GM19238 (cell line): ENCODE results near the gene RILPL1.
A peak's percentile ranks its signal among the peaks of the same experiment; 100 is the strongest.
"Not testable (repeated sequence)": the region's sequence is repeated elsewhere in the genome, so short reads cannot be mapped to it uniquely, and the experiment has no call there.

Experiments
- DNase-seq: peaks from one replicate; pipeline ENCODE4 v3.0.0; 2011; ENCODE audit warnings: low spot score; ENCODE audit not compliant: insufficient read length

The RILPL1 gene, protein sequence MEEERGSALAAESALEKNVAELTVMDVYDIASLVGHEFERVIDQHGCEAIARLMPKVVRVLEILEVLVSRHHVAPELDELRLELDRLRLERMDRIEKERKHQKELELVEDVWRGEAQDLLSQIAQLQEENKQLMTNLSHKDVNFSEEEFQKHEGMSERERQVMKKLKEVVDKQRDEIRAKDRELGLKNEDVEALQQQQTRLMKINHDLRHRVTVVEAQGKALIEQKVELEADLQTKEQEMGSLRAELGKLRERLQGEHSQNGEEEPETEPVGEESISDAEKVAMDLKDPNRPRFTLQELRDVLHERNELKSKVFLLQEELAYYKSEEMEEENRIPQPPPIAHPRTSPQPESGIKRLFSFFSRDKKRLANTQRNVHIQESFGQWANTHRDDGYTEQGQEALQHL

DNA sequence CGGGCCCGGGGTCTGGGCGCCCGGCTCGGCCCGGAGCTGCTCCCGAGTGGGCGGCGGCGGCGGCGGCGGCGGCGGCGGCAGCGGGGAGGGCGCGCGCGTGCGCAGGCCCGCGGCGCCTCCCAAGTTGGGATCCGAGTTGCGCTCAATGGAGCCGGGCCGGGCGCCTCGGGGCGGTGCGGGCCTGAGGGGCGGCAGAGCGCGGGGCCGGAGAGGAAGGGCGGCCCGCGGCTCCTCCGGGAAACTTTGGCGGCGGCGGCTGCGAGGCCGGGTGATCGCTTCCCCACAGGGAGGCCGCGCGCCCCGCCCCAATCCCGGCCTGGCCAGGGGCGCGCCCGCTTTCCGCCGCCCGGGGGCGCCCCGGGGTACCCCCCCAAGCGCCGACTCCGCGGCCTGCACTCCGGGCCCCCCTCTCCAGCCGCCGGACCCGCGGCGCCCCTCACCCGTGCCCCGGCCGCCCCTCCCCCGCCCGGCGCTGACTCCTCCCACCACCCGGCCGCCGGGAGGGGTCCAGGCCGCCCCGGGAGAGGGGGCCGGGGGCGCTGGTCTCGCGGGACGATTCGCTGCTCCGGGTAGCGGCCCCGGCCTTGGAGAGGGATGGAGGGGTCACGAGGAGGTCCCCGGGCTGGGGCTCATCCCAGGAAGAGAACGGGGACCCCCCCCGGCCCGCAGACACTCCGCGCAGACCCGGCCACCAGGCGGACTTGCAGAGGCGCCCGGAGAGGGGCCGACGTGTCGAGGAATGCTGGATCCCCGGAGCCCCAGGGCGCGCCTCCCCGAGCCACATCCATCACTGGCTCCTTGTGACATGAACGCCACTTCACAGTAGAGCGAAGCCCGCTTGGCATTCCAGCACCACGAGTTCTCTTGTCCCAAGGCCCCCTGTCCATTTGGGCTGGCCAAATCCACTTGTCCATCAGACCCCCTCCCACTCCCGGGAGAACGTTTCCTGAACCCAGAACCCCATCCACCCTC is at the start of gene RILPL1:
Gene RILPL1 (minus strand): TSS at position 48 of the 972 bp plus-strand sequence. CDS start 237 bp downstream, outside the sequence.
- peak; percentile 70 for DNase-seq

DNA sequence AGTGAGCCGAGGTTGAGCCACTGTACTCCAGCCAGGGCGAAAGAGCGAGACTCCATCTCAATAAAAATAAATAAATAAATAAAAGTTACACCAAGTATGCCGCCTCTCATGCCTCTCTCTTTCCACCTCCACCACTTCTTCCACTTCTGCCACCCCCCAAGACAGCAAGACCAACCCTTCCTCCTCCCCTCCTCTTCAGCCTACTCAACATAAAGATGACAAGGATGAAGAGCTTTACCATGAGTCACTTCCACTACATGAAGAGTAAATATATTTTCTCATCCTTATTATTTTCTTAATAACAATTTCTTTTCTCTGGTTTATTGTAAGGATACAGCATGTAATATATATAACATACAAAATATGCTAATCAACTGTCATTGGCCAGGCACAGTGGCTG is 47.3 kb upstream of the RILPL1 start:
- no peak for DNase-seq

DNA sequence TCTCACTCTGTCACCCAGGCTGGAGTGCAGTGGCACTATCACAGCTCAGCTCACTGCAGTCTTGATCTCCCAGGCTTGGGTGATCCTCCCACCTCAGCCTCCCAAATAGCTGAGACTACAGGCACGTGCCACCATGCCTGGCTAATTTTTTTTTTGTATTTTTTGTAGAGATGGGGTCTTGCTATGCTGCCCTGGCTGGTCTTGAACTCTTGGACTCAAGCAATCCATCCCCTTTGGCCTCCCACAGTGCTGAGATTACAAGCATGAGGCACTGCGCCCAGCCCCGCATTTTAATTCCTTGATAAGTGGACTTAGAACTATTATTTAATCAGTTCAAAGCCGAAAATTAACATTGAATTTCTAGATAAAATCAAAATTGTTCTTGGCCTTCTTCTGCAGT is 45.3 kb upstream of the RILPL1 start:
- not testable (repeated sequence) for DNase-seq

DNA sequence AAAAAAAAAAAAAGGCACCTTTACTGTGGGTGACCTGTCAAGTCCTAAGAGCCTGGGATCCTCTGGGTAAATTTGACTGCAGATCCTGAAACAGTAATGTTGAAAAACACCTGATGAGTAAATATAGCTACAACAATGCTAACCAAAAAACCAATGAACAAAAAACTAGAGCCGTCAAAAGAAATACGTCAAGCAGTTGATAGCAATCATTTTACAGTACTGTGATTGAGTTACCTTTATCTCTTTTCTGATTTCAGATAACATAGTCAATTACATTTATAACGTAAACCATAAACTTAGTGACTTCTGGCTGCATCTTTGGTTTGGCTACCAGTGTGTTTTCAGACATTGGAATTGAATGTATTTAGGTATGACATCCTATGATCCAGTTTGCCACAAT is 44.7 kb upstream of the RILPL1 start:
- no peak for DNase-seq

DNA sequence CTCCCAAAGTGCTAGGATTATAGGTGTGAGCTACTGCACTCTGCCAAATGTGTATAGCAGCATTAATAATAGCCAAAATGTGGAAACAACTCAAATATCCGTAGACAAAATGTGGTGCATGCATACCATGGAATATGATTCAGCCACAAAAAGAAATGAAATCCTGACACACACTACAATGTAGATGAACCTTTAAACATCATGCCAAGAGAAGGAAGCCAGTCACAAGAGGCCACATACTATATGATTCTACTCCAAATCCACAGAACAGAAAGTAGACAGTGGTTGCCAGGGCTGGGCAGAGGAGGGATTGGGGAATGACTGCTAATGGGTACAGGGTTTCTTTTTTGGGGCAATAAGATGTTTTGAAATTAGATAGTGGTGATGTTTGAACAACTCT is 43.1 kb upstream of the RILPL1 start:
- no peak for DNase-seq

DNA sequence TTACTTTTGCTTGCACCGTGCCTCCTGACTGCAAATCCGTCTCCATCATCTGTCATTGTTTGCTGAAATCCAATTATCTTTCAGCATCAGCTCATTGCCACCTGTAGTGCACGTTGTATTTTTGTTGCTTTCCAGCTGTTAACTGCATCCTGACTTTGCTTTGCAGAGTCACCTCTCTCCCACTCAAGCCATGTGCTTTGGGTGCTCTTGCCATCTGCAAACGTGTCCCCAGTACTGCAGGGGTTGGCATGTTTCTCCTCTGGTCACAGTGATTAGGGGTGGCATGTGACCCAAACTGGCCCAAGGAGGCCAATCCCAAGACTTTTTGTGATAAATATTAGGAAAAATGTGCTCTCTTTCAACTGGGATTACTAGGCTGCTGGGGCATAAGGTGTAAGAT is 40.4 kb upstream of the RILPL1 start:
- no peak for DNase-seq

DNA sequence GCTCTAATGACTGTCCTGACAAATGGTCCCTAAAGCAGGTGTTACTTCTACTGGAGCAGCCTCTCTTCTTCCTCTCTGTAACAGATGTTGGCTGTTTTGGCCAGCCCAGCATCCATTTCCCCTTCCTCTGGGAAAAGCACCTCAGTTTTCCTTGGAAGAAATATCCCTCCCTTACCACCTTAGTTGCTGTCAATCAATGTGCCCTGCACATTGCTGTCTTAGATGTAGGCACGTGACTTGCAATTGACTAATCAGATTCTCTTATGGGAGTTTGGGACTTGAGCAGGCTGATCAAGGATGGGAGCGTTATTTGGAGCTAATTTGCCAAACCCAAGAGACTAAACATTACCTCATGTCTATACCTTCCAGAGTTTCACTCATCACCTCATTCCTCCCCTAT is 38.9 kb upstream of the RILPL1 start:
- DNase-seq = no peak

DNA sequence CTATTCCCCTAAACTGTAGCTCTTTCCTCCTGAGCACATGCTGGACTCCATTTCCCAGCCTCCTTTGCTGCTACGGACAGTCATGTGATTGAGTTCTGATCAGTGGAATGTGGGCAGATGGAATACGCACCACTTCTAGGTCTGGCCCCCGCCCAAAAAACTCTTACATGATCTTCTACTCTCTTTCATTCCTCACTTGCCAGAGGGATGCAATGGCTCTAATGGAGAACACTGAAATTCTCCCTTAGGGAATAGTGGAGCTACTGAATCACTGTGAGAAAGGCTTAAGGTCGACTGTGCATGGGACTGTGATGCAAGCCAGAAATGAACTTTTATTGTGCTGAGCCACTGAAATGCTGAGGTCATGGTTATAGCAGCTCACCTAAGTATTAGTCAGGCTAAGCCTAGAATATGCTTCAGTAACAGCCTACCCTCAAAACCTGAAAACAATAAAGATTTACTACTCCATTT is 37.9 kb upstream of the RILPL1 start:
- no peak for DNase-seq

DNA sequence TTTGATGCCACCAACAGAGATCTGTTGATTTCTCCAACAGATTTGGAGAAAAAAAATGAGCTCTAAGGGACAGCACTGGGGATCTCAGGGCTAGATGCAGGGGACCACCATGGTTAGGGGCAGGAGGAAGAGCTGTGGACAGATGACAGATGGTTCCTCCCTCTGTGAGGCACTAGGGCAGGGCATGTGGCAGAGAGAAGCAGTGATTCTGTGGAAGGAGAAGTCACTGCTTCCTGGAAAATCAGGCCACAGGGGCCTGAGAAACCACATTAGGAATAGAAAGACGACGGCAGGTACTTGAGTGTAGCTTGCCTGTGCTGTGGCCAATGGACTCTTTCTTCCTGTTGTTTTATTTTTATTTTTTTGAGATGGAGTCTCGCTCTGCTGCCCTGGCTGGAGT is 25.9 kb upstream of the RILPL1 start:
- DNase-seq = no peak

DNA sequence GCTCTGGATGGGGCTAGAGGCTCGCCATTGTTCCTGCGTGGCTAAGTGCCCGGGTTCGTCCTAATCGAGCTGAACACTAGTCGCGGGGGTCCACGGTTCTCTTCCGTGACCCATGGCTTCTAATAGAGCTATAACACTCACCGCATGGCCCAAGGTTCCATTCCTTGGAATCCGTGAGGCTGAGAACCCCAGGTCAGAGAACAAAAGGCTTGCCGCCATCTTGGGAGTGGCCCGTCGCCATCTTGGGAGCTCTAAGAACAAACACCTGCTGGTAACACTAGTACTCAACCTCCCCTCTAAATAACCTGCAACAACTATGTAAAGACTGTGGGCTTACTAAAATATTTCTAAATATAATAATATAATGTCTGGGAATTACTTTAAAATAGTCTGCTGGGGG is 25.0 kb upstream of the RILPL1 start:
- not testable (repeated sequence) for DNase-seq

DNA sequence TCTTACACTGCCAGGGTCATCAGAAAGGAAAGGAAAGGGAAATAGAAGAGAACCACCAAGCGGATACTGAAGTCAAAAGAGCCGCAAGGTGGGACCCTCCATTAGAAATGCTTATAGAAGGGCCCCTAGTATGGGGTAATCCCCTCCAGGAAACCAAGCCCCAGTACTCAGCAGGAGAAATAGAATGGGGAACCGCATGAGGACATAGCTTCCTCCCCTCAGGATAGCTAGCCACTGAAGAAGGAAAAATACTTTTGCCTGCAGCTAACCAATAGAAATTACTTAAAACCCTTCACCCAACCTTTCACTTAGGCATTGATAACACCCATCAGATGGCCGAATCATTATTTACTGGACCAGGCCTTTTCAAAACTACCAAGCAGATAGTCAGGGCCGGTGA is 21.3 kb upstream of the RILPL1 start:
- not testable (repeated sequence) for DNase-seq

DNA sequence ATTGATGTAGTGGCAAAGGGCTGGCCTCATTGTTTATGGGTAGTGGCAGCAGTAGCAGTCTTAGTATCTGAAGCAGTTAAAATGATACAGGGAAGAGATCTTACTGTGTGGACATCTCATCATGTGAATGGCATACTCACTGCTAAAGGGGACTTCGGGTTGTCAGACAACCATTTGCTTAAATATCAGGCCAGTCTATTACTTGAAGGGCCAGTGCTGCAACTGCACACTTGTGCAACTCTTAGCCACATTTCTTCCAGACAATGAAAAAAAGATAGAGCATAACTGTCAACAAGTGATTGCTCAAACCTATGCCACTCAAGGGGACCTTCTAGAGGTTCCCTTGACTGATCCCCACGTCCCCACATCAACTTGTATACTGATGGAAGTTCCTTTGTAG is 20.6 kb upstream of the RILPL1 start:
- not testable (repeated sequence) for DNase-seq

DNA sequence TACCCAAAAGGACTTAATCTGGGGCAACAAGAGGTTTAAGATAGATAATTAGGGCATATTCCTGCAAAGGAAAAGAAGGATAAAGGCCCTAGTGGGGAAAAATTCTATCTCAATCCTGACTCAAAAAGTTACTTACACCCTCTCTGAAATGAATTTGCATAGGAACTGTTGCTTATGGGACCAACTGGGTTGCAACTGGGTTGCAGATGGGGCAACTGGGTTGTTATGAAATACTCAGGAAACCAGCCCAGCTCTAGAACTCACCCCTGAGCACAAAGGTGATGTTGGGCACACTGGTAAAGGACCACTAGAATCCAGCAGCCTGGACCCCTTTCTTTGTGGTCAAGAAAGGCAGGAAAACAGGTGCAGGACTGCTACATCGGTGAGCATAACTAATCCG is 17.2 kb upstream of the RILPL1 start:
- no peak for DNase-seq

DNA sequence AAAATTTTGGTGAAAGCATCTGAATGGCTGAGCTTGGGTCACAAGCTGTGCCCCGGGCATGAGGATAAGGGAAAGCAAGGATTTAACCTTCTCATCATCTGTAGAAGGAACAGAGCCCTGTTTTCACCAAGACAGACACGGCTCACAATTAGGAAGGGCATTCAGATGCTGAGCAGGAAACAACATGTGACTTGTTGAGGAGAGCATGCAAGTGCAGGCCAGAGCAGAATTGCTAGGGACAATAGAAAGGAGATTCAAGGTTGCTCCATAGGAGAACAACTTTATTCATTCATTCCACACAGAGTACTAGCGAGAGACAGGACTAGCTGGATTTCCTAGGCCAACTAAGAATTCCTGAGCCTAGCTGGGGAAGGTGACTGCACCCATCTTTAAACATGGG is 14.6 kb upstream of the RILPL1 start:
- DNase-seq = no peak

DNA sequence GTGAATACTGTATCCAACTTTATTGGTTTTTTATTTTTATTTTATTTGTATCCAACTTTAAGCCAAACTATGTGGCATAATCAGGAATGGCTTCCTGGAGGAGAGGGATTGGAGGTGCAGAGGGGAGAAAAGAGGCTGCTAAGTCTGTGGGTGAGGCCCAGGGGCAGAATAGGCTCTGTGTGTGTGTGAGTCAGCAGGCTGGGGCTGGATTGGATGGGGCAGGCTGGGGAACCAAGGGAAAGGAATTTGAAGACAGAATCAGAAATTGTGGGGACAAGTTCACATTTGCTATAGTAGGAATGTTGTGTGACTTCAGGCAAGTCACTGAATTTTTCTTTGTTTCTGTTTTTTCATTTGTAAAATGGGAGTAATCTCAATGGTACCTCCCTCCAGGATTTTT is 12.8 kb upstream of the RILPL1 start:
- DNase-seq = no peak

DNA sequence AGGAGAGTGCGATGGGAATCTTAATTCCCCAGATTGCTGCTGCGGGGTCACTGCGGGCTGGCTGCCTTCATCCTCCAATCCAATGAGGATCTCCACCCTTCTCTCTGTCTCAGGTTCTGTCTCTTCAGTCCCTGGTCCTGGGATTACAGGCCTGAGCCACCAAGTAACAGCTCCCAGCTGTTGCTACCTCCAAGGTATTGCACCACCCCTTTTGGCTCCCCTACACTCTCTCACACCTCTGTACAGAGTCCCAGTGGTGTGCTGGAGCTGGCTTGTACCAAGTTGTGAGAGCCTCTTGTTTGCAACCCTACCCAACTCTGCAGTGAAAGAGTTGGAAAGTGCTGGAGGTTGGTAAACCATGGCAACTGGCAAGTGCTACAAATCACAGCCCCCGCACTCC is 10.0 kb upstream of the RILPL1 start:
- DNase-seq = no peak

DNA sequence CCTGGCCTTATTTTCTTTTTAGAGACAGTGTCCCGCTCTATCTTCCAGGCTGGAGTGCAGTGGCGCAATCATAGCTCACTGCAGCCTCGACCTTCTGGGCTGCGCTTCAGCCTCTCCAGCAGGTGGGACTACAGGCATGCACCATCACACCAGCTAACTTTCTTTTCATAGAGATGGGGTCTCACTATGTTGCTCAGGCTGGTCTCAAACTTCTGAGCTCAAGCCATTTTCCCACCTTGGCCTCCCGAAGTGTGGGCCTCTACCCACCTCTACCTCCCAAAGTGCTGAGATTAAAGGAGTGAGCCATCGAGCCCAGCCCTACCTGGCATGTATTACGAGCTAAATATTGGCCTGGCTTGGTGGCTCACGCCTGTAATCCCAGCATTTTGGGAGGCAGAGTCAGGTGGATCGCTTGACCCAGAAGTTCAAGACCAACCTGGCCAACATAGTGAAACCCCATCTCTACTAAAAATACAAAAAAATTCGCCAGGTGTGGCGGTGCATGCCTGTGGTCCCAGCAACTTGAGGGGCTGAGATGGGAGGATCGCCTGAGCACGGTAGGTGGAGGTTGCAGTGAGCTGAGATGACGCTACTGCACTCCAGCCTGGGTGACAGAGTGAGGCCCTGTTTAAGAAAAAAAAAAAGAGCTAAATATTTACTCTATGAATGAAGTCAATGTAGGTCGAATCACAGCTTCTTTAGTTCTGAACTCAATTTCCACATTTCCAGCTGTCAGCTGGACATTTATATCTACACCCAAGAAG is 7.6 kb upstream of the RILPL1 start:
- DNase-seq = no peak

DNA sequence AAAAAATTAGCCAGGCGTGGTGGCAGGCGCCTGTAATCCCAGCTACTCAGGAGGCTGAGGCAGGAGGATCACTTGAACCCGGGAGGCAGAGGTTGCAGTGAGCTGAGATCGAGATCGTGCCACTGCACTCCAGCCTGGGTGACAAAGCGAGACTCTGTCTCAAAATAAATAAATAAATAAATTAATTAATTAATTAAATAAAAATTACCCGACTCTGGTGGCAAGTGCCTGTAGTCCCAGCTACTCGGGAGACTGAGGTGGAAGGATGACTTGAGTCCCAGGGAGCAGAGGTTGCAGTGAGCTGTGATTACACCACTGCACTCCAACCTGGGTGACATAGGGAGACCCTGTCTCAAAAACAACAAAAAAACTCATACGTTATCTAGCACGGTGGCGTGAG is 2.4 kb upstream of the RILPL1 start:
- not testable (repeated sequence) for DNase-seq

DNA sequence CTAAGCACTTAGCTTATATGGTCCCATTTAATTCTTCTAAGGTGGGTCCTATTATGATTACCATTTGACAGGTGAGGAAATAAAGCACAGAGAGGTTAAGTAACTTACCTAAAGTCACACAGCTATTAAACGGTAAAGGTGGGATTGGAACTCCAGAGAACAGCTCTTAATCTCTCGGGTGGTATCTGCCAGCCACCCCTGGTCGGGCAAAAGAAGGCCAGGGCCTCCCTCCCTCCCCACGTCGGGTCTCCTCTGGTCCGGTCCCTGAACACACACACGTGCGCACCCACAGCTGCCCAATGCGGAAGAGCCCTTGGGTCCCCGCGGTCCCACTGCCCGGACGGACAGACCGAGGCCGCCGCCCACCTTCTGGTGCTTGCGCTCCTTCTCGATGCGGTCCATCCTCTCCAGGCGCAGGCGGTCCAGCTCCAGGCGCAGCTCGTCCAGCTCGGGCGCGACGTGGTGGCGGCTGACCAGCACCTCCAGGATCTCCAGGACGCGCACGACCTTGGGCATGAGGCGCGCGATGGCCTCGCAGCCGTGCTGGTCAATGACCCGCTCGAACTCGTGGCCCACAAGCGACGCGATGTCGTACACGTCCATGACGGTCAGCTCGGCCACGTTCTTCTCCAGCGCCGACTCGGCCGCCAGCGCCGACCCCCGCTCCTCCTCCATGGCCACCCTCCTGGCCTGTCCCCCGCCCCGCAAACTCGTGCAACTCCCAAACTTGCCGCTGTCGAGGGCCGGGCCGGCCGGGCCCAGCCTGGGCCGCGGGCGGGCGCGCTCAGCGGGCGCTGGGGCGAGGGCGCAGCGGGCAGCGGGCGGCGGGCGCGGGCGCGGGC is 490 bp downstream of the RILPL1 start:
- no peak for DNase-seq

DNA sequence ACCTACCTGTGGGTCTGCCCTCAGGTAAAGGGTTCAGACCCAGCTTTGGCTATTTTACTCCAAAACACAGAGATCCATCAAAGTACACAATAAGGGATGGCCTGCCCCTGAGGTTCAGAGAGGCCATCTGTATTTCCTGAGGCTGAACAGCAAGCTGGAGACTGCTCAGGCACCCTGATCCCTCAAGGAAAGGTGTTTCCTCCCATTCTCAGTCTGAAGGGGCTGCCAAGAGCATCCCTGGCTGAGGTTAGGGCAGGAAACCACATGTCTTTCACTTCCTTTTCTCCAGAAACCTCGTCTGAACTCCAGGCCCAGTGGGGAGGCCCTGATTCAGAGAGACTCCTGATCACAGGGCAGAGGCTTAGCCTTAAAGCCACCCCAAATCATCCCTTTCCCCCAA is 1.5 kb downstream of the RILPL1 start:
- no peak for DNase-seq

DNA sequence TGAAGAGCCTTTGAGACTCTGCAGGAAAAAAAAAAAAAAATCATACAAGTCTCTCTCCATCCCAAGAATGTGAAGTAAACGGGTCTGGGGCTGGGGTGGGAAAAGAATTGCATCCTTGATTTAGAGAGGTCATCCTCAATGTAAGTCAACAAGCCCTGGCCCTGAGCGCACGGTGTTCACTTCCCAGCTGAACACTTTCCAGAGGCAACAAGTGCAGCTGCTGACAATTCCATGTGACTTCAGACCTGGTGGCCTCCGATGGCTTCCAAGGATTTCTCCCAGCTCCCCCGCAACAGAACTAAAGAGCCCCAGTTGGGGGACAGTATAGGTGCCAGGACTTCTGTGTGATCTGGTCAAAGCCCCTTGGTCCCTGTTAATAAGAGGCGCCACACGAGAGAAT is 2.4 kb downstream of the RILPL1 start:
- DNase-seq = no peak
